ENCODE measurements around the gene CEP112.

DNA sequence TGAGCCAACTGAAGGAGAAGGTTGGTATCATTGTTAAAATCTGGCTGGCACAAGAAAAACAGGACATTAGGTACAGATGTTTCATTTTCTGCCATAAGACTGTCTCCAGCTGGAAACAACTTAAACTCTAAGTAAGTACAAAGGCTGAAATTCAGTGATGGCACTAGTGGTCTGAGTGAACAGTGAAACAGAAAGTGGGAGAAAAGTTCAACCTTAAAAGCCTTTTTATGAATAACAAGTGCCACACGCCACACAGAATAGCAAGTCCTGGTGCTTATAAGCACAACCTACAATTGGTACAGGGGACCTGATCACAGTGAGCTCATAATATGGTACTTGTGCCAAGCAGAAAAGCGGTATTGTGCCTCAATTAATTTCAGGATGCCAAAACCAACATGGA lies 56.7 kb downstream of the CEP112 start:
- TF ChIP-seq, protein P1, sequence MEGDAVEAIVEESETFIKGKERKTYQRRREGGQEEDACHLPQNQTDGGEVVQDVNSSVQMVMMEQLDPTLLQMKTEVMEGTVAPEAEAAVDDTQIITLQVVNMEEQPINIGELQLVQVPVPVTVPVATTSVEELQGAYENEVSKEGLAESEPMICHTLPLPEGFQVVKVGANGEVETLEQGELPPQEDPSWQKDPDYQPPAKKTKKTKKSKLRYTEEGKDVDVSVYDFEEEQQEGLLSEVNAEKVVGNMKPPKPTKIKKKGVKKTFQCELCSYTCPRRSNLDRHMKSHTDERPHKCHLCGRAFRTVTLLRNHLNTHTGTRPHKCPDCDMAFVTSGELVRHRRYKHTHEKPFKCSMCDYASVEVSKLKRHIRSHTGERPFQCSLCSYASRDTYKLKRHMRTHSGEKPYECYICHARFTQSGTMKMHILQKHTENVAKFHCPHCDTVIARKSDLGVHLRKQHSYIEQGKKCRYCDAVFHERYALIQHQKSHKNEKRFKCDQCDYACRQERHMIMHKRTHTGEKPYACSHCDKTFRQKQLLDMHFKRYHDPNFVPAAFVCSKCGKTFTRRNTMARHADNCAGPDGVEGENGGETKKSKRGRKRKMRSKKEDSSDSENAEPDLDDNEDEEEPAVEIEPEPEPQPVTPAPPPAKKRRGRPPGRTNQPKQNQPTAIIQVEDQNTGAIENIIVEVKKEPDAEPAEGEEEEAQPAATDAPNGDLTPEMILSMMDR (IDR thresholded peaks at IDR 0.05): no peak
- no peak for TF ChIP-seq POLR2A (IDR thresholded peaks at IDR 0.05)
